IMR-90 (cell line): ENCODE results near the gene NPIPB6. TPM values are rescaled to one million over a fixed set of nuclear protein-coding genes. Genes with fewer than 3 reads are reported as not detected.

Source experiments
- ATAC-seq: fragments of 200-7000 bp; cut with Tn5 transposase; 2 replicates; pipeline ENCODE4 v1.9.1; 2020; ENCODE audit warnings: low read depth, mild to moderate bottlenecking, moderate library complexity
- BruUV-seq: library from RNA; stranded (reverse); fragments of 400-500 nt; replicated peaks from 2 replicates; lab custom pipeline; 2021; lab: Mats Ljungman, UMichigan
- CTCF ChIA-PET: fragments of 300-600 bp; formaldehyde crosslinking; extraction: SDS; loops from one replicate; lab custom pipeline; 2021; ENCODE audit warnings: antibody characterized with exemption; lab: Yijun Ruan, JAX
- POLR2A ChIA-PET: fragments of 300-600 bp; sonication (Branson Sonifier 250); formaldehyde crosslinking; loops from one replicate; lab custom pipeline; 2022; ENCODE audit warnings: antibody characterized with exemption; ENCODE audit not compliant: unreplicated experiment; lab: Charles Lee
- DNase-seq: peaks from one replicate; pipeline ENCODE4 v3.0.0; 2013
- H2AFZ ChIP-seq: replicated peaks from 2 replicates; pipeline ENCODE3; 2013; ENCODE audit warnings: low read length, mild to moderate bottlenecking; ENCODE audit not compliant: poor library complexity
- H2AK5ac ChIP-seq: 2 replicates; pipeline ENCODE4 v1.6.1; 2013; ENCODE audit warnings: low read depth, low read length, inconsistent platforms
- H2AK9ac ChIP-seq: replicated peaks from 2 replicates; pipeline ENCODE3; 2013; ENCODE audit warnings: mild to moderate bottlenecking, low read depth, low read length, moderate library complexity; ENCODE audit not compliant: poor library complexity
- H2BK120ac ChIP-seq: 2 replicates; pipeline ENCODE4 v1.6.1; 2013; ENCODE audit warnings: low read depth, low read length, inconsistent platforms
- H2BK15ac ChIP-seq: 3 replicates; pipeline ENCODE4 v1.6.1; 2013; ENCODE audit warnings: low read depth, low read length, inconsistent platforms
- H2BK20ac ChIP-seq: 2 replicates; pipeline ENCODE4 v1.6.1; 2013; ENCODE audit warnings: low read depth, mild to moderate bottlenecking, inconsistent platforms, low read length, moderate library complexity
- H2BK5ac ChIP-seq: 2 replicates; pipeline ENCODE4 v1.6.1; 2013; ENCODE audit warnings: mild to moderate bottlenecking, low read depth, low read length, inconsistent platforms; ENCODE audit not compliant: poor library complexity, severe bottlenecking
- H3K14ac ChIP-seq: replicated peaks from 2 replicates; pipeline ENCODE4 v1.6.1; 2013; ENCODE audit warnings: low read depth, low read length, inconsistent platforms
- H3K18ac ChIP-seq: 2 replicates; pipeline ENCODE4 v1.6.1; 2013; ENCODE audit warnings: low read depth, low read length, control low read depth
- H3K23ac ChIP-seq: 2 replicates; pipeline ENCODE4 v1.6.1; 2013; ENCODE audit warnings: low read depth, low read length, inconsistent platforms
- H3K27ac ChIP-seq: 2 replicates; pipeline ENCODE4 v1.5.1; 2013; ENCODE audit warnings: mild to moderate bottlenecking, control low read depth, low read length; ENCODE audit not compliant: insufficient read depth
- H3K27me3 ChIP-seq: 2 replicates; pipeline ENCODE4 v1.6.1; 2013; ENCODE audit warnings: low read length; ENCODE audit not compliant: control insufficient read depth, insufficient read depth
- H3K36me3 ChIP-seq: 2 replicates; pipeline ENCODE4 v1.6.1; 2013; ENCODE audit warnings: low read length, mixed read lengths; ENCODE audit not compliant: control insufficient read depth, insufficient read depth
- H3K4ac ChIP-seq: 2 replicates; pipeline ENCODE4 v1.6.1; 2013; ENCODE audit warnings: low read depth, low read length, inconsistent platforms
- H3K4me1 ChIP-seq: 2 replicates; pipeline ENCODE4 v1.6.1; 2013; ENCODE audit warnings: low read length, mixed read lengths; ENCODE audit not compliant: control insufficient read depth, insufficient read depth
- H3K4me2 ChIP-seq: 2 replicates; pipeline ENCODE4 v1.6.1; 2013; ENCODE audit warnings: low read depth, mild to moderate bottlenecking, control low read depth, low read length, moderate library complexity
- H3K4me3 ChIP-seq: 2 replicates; pipeline ENCODE4 v1.5.1; 2013; ENCODE audit warnings: low read depth, mild to moderate bottlenecking, control low read depth, low read length, moderate library complexity; ENCODE audit not compliant: insufficient read depth
- H3K56ac ChIP-seq: 2 replicates; pipeline ENCODE4 v1.6.1; 2013; ENCODE audit warnings: low read length, inconsistent platforms; ENCODE audit not compliant: insufficient read depth; ENCODE audit errors: extremely low read depth
- H3K79me1 ChIP-seq, 2 experiments: 2 replicates each; pipeline ENCODE4 v1.6.1; 2013; ENCODE audit warnings: low read length in 2 of 2, inconsistent platforms in 1 of 2, low read depth in 1 of 2
- H3K9ac ChIP-seq: 2 replicates; pipeline ENCODE4 v1.6.1; 2013; ENCODE audit warnings: low read depth, low read length, control low read depth
- H3K9me1 ChIP-seq: 2 replicates; pipeline ENCODE4 v1.6.1; 2013; ENCODE audit warnings: low read length, inconsistent platforms; ENCODE audit not compliant: insufficient read depth
- H3K9me3 ChIP-seq: 2 replicates; pipeline ENCODE4 v1.6.1; 2013; ENCODE audit warnings: low read length; ENCODE audit not compliant: control insufficient read depth, insufficient read depth
- H4K20me1 ChIP-seq: 2 replicates; pipeline ENCODE4 v1.6.1; 2013; ENCODE audit warnings: low read length, inconsistent platforms; ENCODE audit not compliant: insufficient read depth
- H4K5ac ChIP-seq: 2 replicates; pipeline ENCODE4 v1.6.1; 2013; ENCODE audit warnings: mild to moderate bottlenecking, low read depth, low read length, control low read depth
- H4K8ac ChIP-seq, 2 experiments: 2 replicates each; pipeline ENCODE4 v1.6.1; 2013; ENCODE audit warnings: low read depth in 2 of 2, low read length in 2 of 2, control low read depth in 1 of 2, inconsistent platforms in 1 of 2
- H4K91ac ChIP-seq: 2 replicates; pipeline ENCODE4 v1.6.1; 2013; ENCODE audit warnings: low read depth, low read length, inconsistent platforms; ENCODE audit not compliant: insufficient read depth
- CEBPB ChIP-seq: IDR thresholded peaks from 2 replicates; pipeline ENCODE4 v1.6.1; 2012; ENCODE audit warnings: low read depth, low read length, improper control_type of control experiment
- CTCF ChIP-seq: conservative IDR thresholded peaks from 2 replicates; pipeline ENCODE4 v1.5.1; 2012; ENCODE audit warnings: mild to moderate bottlenecking, low read depth, low read length, improper control_type of control experiment
- ELK1 ChIP-seq: fragments of 150-350 bp; IDR thresholded peaks from 2 replicates; pipeline ENCODE4 v1.6.1; 2016; ENCODE audit warnings: low read depth, mild to moderate bottlenecking, low read length, moderate library complexity, borderline replicate concordance
- FOS ChIP-seq: fragments of 150-350 bp; IDR thresholded peaks from 2 replicates; pipeline ENCODE4 v1.6.1; 2016; ENCODE audit warnings: low read depth, low read length
- MAFK ChIP-seq: IDR thresholded peaks from 2 replicates; pipeline ENCODE4 v1.6.1; 2012; ENCODE audit warnings: low read depth, low read length, improper control_type of control experiment
- MAZ ChIP-seq: IDR thresholded peaks from 2 replicates; pipeline ENCODE4 v1.6.1; 2012; ENCODE audit warnings: low read depth, mild to moderate bottlenecking, low read length, improper control_type of control experiment, moderate library complexity, borderline replicate concordance
- NFE2L2 ChIP-seq: fragments of 150-350 bp; IDR thresholded peaks from 2 replicates; pipeline ENCODE4 v1.6.1; 2016; ENCODE audit warnings: low read depth, mild to moderate bottlenecking, low read length
- RCOR1 ChIP-seq: IDR thresholded peaks from 2 replicates; pipeline ENCODE4 v1.6.1; 2012; ENCODE audit warnings: mild to moderate bottlenecking, low read length, improper control_type of control experiment; ENCODE audit not compliant: insufficient replicate concordance
- USF2 ChIP-seq: fragments of 150-350 bp; IDR thresholded peaks from 2 replicates; pipeline ENCODE4 v1.6.1; 2017; ENCODE audit warnings: mild to moderate bottlenecking, antibody characterized with exemption, low read length, low read depth
- WGBS, 2 experiments: methylation state at CpG; one replicate each; pipeline versions ENCODE4 v1.1.5 to v1.1.7; 2013; ENCODE audit warnings: missing lambda C conversion rate in 2 of 2; ENCODE audit not compliant: insufficient read length in 1 of 2; ENCODE audit errors: extremely low coverage in 2 of 2; 5-methylcytosine and 5-hydroxymethylcytosine counted together
- dilution Hi-C: fragments of 300-500 bp; cut with HindIII; formaldehyde crosslinking; loops from one replicate; pipeline ENCODE4 v1.14.3; 2018; ENCODE audit warnings: low sequenced_read_pairs; ENCODE audit not compliant: unreplicated experiment
- in situ Hi-C: fragments of 300-500 bp; cut with MboI; formaldehyde crosslinking; loops from 3 replicates; pipeline ENCODE4 v1.14.3; 2019; ENCODE audit warnings: low sequenced_read_pairs, inconsistent platforms, mixed read lengths
- intact Hi-C: fragments of 100-400 bp; cut with micrococcal nuclease; formaldehyde crosslinking; loops from 2 replicates; pipeline ENCODE4 v1.10.0; 2022
- polyA plus RNA-seq, 3 experiments: library from polyadenylated mRNA; depleted of rRNA; stranded (reverse); fragments of >200 nt; gene quantifications; 2 replicates each; pipeline ENCODE4 v1.2.3, GENCODE V29; 2012; ENCODE audit warnings: low replicate concordance in 1 of 3
- total RNA-seq: library from RNA; depleted of rRNA; stranded (reverse); fragments of >200 nt; gene quantifications from 2 replicates; pipeline ENCODE4 v1.2.3, GENCODE V29; 2012

The NPIPB6 gene
- total and polyA plus RNA-seq, 2 of the 4 experiments (the other 2 are of a cell fraction), result 0.18 to 0.19 TPM

- POLR2A ChIA-PET, result no interaction called here
- no peak overlapping the region for H3K4me3 ChIP-seq
- H4K20me1 ChIP-seq, result peaks cover 7% of the 10 kb centered on the region; the same call in 1 of the 2 replicates
- no peaks in the 10 kb centered on the region for H3K4me1 ChIP-seq
- H3K79me1 ChIP-seq, result no peaks in the 10 kb centered on the region
- no peak overlapping the region for H3K23ac ChIP-seq
- H3K36me3 ChIP-seq, result no peaks in the 10 kb centered on the region
- BruUV-seq, result no TSS peak
- H2BK20ac ChIP-seq, result no peak overlapping the region
- H3K9ac ChIP-seq, result no peak overlapping the region
- CTCF ChIA-PET, result no interaction called here
- no peak for DNase-seq
- no peak overlapping the region for H4K5ac ChIP-seq
- no peak overlapping the region for H2BK120ac ChIP-seq
- H4K91ac ChIP-seq, result no peak overlapping the region
- H3K27ac ChIP-seq, result no peak overlapping the region
- TF ChIP-seq CTCF (no peak), USF2 (no peak), RCOR1 (no peak), NFE2L2 (no peak), MAFK (no peak), ELK1 (no peak), CEBPB (no peak), FOS (no peak), MAZ (no peak)
- dilution Hi-C loops, result no loop called here
- H3K9me3 ChIP-seq, result no peaks in the 10 kb centered on the region
- no peak overlapping the region for H2AK5ac ChIP-seq
- no peak overlapping the region for H2BK15ac ChIP-seq
- no peak overlapping the region for H2BK5ac ChIP-seq
- H3K14ac ChIP-seq, result no peak overlapping the region
- WGBS, 2 experiments, result 60% methylated on average over 4 of the region's 11 CpGs; no CpG with 5 or more reads in 1 of the 2 experiments
- ATAC-seq, result no peak
- intact Hi-C loops, result no loop called here
- no peak overlapping the region for H3K18ac ChIP-seq
- H3K27me3 ChIP-seq, result peaks cover 38% of the 10 kb centered on the region
- no peak overlapping the region for H2AFZ ChIP-seq
- H2AK9ac ChIP-seq, result no peak overlapping the region
- no peak overlapping the region for H3K4ac ChIP-seq
- H4K8ac ChIP-seq, result no peak overlapping the region
- H3K4me2 ChIP-seq, result no peak overlapping the region
- H3K9me1 ChIP-seq, result no peaks in the 10 kb centered on the region
- in situ Hi-C loops, result loop anchor here (10.0 kb wide), 1 partner anchor 307 kb away; no protein-coding TSS in a partner anchor
- no peak overlapping the region for H3K56ac ChIP-seq
Observed at GRCh38 chr16:28297784-28298510, 65.4 kb downstream of the NPIPB6 start.
